K562 (cell line): Measurements from ENCODE around the gene IL23R. TPM values are rescaled to one million over a fixed set of nuclear protein-coding genes. Genes with fewer than 3 reads are reported as not detected.

ENCODE experiments used
- AFF4 ChIP-seq: sonication (generic); formaldehyde crosslinking; IDR thresholded peaks from 2 replicates; pipeline ENCODE4 v1.8.0; 2023; ENCODE audit warnings: mild to moderate bottlenecking, missing genetic modification reagents
- ARID1B ChIP-seq: fragments of 450-650 bp; IDR thresholded peaks from 2 replicates; pipeline ENCODE4 v1.6.1; 2016; ENCODE audit warnings: antibody characterized with exemption, mild to moderate bottlenecking, inconsistent platforms
- ATF7 ChIP-seq: fragments of 450-650 bp; IDR thresholded peaks from 2 replicates; pipeline ENCODE4 v1.7.1; 2014; ENCODE audit warnings: mild to moderate bottlenecking, moderate library complexity
- BRD4 ChIP-seq: fragments of 200-600 bp; sonication (generic); IDR thresholded peaks from 2 replicates; pipeline ENCODE4 v1.6.1; 2017; ENCODE audit warnings: inconsistent platforms
- DNMT1 ChIP-seq: fragments of 450-650 bp; IDR thresholded peaks from 2 replicates; pipeline ENCODE4 v1.6.1; 2016; ENCODE audit warnings: antibody characterized with exemption, mild to moderate bottlenecking
- DPF2 ChIP-seq: fragments of 450-650 bp; IDR thresholded peaks from 2 replicates; pipeline ENCODE4 v1.6.1; 2016
- ELF4 ChIP-seq: fragments of 450-650 bp; formaldehyde crosslinking; IDR thresholded peaks from 2 replicates; pipeline ENCODE4 v1.4.0; 2022; ENCODE audit warnings: missing genetic modification characterization
- FOSL1 ChIP-seq: fragments of 200-800 bp; sonication (Bioruptor generic); conservative IDR thresholded peaks from 2 replicates; pipeline ENCODE4 v1.6.1; 2016; ENCODE audit warnings: missing genetic modification characterization, missing compliant biosample characterization
- GMEB1 ChIP-seq: fragments of 250-450 bp; sonication (Bioruptor Pico); IDR thresholded peaks from 2 replicates; pipeline ENCODE4 v1.4.0; 2020; ENCODE audit warnings: mild to moderate bottlenecking
- GTF2B ChIP-seq: IDR thresholded peaks from 2 replicates; pipeline ENCODE4 v1.6.1; 2011; ENCODE audit not compliant: insufficient read length; ENCODE audit errors: extremely low read depth
- HMGN3 ChIP-seq: IDR thresholded peaks from 2 replicates; pipeline ENCODE4 v1.6.1; 2011; ENCODE audit warnings: borderline replicate concordance, low read depth, mild to moderate bottlenecking, mixed read lengths, low read length; ENCODE audit not compliant: insufficient read length; ENCODE audit errors: extremely low read depth
- JUNB ChIP-seq: fragments of 450-650 bp; formaldehyde crosslinking; conservative IDR thresholded peaks from 2 replicates; pipeline ENCODE4 v1.4.0; 2020; ENCODE audit warnings: mild to moderate bottlenecking
- JUND ChIP-seq, 2 experiments: IDR thresholded peaks; 2 replicates in 1 of 2; 3 replicates in 1 of 2; pipeline ENCODE4 v1.6.1; 2011; ENCODE audit warnings: borderline replicate concordance in 2 of 2, low read depth in 2 of 2, low read length in 2 of 2, improper control_type of control experiment in 1 of 2, missing biosample characterization in 1 of 2, missing genetic modification characterization in 1 of 2, missing genetic modification reagents in 1 of 2
- KDM4B ChIP-seq, 2 experiments: fragments of 450-650 bp in 1 of 2; sonication (generic) in 1 of 2; IDR thresholded peaks; 2 replicates each; pipeline ENCODE4 v1.6.1; 2016 to 2017; ENCODE audit warnings: borderline replicate concordance in 2 of 2, antibody characterized with exemption in 1 of 2, low read depth in 1 of 2, mild to moderate bottlenecking in 1 of 2
- NCOA1 ChIP-seq: fragments of 450-650 bp; IDR thresholded peaks from 2 replicates; pipeline ENCODE4 v1.6.1; 2016; ENCODE audit warnings: low read depth
- POLR2G ChIP-seq: fragments of 200-400 bp; formaldehyde crosslinking; IDR thresholded peaks from 2 replicates; pipeline ENCODE4 v1.6.1; 2017; ENCODE audit warnings: low read depth, mild to moderate bottlenecking, antibody characterized with exemption, low read length, moderate library complexity
- SMARCE1 ChIP-seq: fragments of 450-650 bp; IDR thresholded peaks from 2 replicates; pipeline ENCODE4 v1.7.1; 2016; ENCODE audit warnings: mild to moderate bottlenecking
- TAL1 ChIP-seq: fragments of 450-650 bp; IDR thresholded peaks from 2 replicates; pipeline ENCODE4 v1.6.1; 2016; ENCODE audit warnings: mild to moderate bottlenecking
- ZEB2 ChIP-seq: fragments of 450-650 bp; IDR thresholded peaks from 2 replicates; pipeline ENCODE4 v1.6.1; 2016
- polyA plus RNA-seq, 8 experiments: library from polyadenylated mRNA; depleted of rRNA in 4 of 8; stranded (reverse) in 5 of 8; unstranded in 3 of 8; fragments of >200 nt; fragmentation: Nextera tagmentation in 2 of 8; fragmentation: Illumina TruSeq in 1 of 8; extraction: Ambion mirVana in 2 of 8; extraction: Trizol in 1 of 8; gene quantifications; 2 replicates each; pipeline versions ENCODE4 v1.2.1 to v1.2.3, GENCODE V29; 2011 to 2014; ENCODE audit warnings: inconsistent platforms in 1 of 8, missing spikeins in 1 of 8
- total RNA-seq, 7 experiments: library from RNA; depleted of rRNA in 6 of 7; stranded (reverse); fragments of >200 nt in 6 of 7; fragmentation: Illumina TruSeq in 2 of 7; extraction: Trizol in 2 of 7; gene quantifications; 2 replicates each; pipeline versions ENCODE4 v1.2.1 to v1.2.3, GENCODE V29; 2011 to 2021; ENCODE audit warnings: low replicate concordance in 1 of 7
- TF ChIP-seq, protein P1 (sequence below): fragments of 250-450 bp; sonication (Bioruptor Pico); IDR thresholded peaks from 2 replicates; pipeline ENCODE4 v1.5.0; 2021; ENCODE audit warnings: mild to moderate bottlenecking, moderate library complexity

Gene IL23R
- total and polyA plus RNA-seq, 9 of the 15 experiments (the other 6 are each of a cell fraction or from before 2014, with no cell fraction given) = 4.4 to 52.7 (median 22.8) TPM

- TF ChIP-seq GMEB1 (CRISPR knock-in tag) (no peak), HMGN3 (no peak), DNMT1 (no peak), FOSL1 (peak; percentile 93), ATF7 (peak; percentile 52; the same call in 1 of the 2 replicates), KDM4B (IDR thresholded peaks at IDR 0.05; ENCODE audit: borderline replicate concordance in 2 of 2, low read depth in 1 of 2) (no peak), ELF4 (CRISPR knock-in tag) (no peak), NCOA1 (no peak), SMARCE1 (peak; percentile 95), POLR2G (no peak), ARID1B (peak; percentile 90), JUNB (CRISPR knock-in tag) (peak; percentile 59; the same call in 1 of the 2 replicates), GTF2B (no peak), ZEB2 (peak; percentile 99), JUND (IDR thresholded peaks at IDR 0.05; ENCODE audit: borderline replicate concordance, low read depth, low read length) (peak; percentile 88), JUND (tag; IDR thresholded peaks at IDR 0.05; ENCODE audit: borderline replicate concordance, low read depth, low read length) (peak; percentile 76; the same call in 1 of the 3 replicates), DPF2 (peak; percentile 85), AFF4 (no peak), BRD4 (no peak), TAL1 (peak; percentile 34)
- TF ChIP-seq, protein P1, sequence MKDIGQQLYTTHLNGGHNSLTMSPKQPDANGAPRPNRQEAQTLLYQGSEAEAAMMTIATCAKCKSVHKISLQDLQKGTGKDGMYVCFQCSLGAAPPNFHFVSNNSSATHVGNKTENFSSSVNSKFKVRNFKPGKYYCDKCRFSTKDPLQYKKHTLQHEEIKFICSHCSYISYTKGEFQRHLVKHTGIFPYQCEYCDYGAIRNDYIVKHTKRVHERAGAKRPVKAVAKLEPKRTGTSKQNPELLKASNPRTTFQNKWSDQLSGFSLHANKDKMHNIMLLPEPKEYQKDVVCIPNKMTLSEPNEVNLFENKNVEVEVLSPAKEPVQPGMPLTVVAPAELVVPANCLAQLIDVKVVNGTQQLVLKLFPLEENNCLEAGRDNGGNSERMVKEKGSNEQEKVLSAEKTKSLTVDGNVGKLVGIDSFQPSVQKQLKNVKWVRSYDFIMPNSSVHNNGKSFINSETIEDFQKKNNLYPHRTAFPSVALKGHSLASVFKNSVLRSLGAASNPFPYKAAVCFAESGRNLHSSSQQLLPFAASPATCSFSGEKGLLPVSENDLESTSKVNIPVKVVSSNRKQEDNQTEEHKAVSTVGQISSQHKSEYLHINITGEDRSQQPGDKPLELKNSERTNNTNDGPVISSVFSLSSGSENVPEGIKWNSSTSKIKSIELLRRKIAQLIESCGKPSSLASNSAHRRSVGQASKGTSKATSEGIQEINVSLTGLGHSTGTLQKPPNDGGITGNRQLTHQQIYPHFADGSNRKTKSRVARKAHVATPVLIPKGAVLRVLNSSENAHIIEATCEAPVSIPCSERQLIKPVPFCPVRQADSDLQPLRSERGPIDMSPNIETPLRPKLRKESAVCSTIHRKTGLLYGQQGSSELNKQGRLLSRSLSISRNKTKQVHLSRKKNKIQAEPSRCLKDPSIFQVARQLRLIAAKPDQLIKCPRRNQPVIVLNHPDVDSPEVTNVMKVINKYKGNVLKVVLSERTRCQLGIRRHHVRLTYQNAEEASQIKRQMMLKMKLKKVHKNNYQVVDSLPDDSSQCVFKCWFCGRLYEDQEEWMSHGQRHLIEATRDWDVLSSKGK (CRISPR knock-in tag) = no peak
Measured at GRCh38 chr1:67162954-67163353, 3.3 kb upstream of the IL23R start (continued).
